Activated CD4-positive, alpha-beta memory T cell treated with anti-CD3 and anti-CD28 coated beads, Interleukin-2, amount 10 ng/mL, durations not matched to agents 7 days and 5 days (primary cell): Measurements from ENCODE around the gene SGCE. TPM values are rescaled to one million over a fixed set of nuclear protein-coding genes. Genes with fewer than 3 reads are reported as not detected.

Source experiments
- CTCF ChIA-PET: fragments of 350-600 bp; sonication (Branson Sonifier 250); formaldehyde crosslinking; loops from one replicate; lab custom pipeline; 2021; ENCODE audit warnings: antibody characterized with exemption, inconsistent platforms; lab: Charles Lee
- POLR2A ChIA-PET: fragments of 350-600 bp; sonication (Branson Sonifier 250); formaldehyde crosslinking; loops from one replicate; lab custom pipeline; 2021; ENCODE audit warnings: antibody characterized with exemption; lab: Charles Lee
- DNase-seq: peaks from one replicate; pipeline ENCODE4 v3.0.0-alpha.2; 2020
- H3K27ac Mint-ChIP-seq: one replicate; pipeline ENCODE4 v1.8.0; 2021; ENCODE audit warnings: mild to moderate bottlenecking, mixed read lengths
- H3K27me3 Mint-ChIP-seq: one replicate; pipeline ENCODE4 v1.8.0; 2021; ENCODE audit warnings: mixed read lengths
- H3K36me3 Mint-ChIP-seq: one replicate; pipeline ENCODE4 v1.8.0; 2021; ENCODE audit warnings: low read depth, mixed read lengths
- H3K4me1 Mint-ChIP-seq: one replicate; pipeline ENCODE4 v1.8.0; 2021; ENCODE audit warnings: mixed read lengths
- H3K4me3 Mint-ChIP-seq: one replicate; pipeline ENCODE4 v1.8.0; 2021; ENCODE audit warnings: mild to moderate bottlenecking, mixed read lengths
- H3K9me3 Mint-ChIP-seq: one replicate; pipeline ENCODE4 v1.8.0; 2021; ENCODE audit warnings: mixed read lengths
- total RNA-seq, 2 experiments: library from RNA; stranded (reverse); gene quantifications; one replicate each; pipeline ENCODE4 v1.2.3, GENCODE V29; 2021

Gene SGCE
- total RNA-seq, 2 experiments from 2014 or later = 0.90 to 0.93 TPM

GRCh38 chr7:94602181-94602580, 53.8 kb downstream of the SGCE start:
- Mint-ChIP-seq H3K4me3 (no peak overlapping the region), H3K27me3 (peaks cover 2% of the 10 kb centered on the region), H3K36me3 (no peaks in the 10 kb centered on the region), H3K27ac (no peak overlapping the region), H3K4me1 (no peaks in the 10 kb centered on the region), H3K9me3 (no peaks in the 10 kb centered on the region)
- DNase-seq = no peak
- CTCF ChIA-PET = no interaction called here
- POLR2A ChIA-PET = no interaction called here

DNA sequence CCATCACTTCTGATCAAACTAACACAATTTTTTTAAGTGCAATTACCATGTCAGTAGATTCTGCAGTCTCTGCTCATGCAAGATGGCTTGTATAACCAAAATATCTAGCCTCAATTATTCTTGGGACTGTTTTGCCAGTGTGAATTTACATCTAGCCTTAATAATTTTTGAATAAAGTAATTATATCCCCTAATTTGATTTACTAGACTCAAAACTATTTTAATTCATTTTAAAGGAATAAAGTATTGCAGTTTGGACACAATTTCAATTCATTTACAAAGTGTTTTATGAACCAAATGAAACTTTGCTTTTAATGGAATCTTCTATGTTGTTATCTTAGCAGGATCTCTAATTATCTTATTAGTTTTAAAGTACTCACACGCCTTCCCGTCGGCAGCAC, 55.7 kb downstream of the SGCE start:
- Mint-ChIP-seq H3K4me3 (no peak overlapping the region), H3K36me3 (no peaks in the 10 kb centered on the region), H3K27me3 (no peaks in the 10 kb centered on the region), H3K4me1 (no peaks in the 10 kb centered on the region), H3K27ac (no peak overlapping the region), H3K9me3 (no peaks in the 10 kb centered on the region)
- no peak for DNase-seq
- ChIA-PET CTCF (no interaction called here), POLR2A (no interaction called here)

- ChIA-PET POLR2A (no interaction called here), CTCF (no interaction called here)
- H3K27ac Mint-ChIP-seq = no peak overlapping the region
- no peak for DNase-seq
- H3K36me3 Mint-ChIP-seq = no peaks in the 10 kb centered on the region
- no peak overlapping the region for H3K4me3 Mint-ChIP-seq
- no peaks in the 10 kb centered on the region for H3K9me3 Mint-ChIP-seq
- H3K4me1 Mint-ChIP-seq = no peaks in the 10 kb centered on the region
- H3K27me3 Mint-ChIP-seq = no peaks in the 10 kb centered on the region
Observed at GRCh38 chr7:94595717-94596116, 60.2 kb downstream of the SGCE start.

DNA sequence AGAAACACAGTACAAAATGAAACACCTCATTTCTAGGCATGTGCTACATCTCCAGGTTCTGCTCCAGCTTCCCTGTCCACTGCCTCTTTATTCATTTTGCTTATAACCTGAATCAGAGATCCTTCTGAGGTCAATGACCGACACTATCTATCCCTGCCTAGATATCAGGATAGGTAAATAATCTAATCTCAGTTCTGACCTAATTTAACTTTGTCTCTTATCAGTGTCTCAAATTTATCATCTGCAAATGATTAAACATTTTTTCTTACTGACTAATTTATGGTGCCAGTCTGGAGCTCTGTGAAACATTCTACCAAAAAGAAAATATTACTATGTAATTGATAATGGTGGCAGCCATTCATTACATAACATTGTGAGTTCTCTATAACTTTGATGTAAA, 61.1 kb downstream of the SGCE start:
- no peak for DNase-seq
- Mint-ChIP-seq H3K36me3 (no peaks in the 10 kb centered on the region), H3K4me1 (no peaks in the 10 kb centered on the region), H3K27me3 (no peaks in the 10 kb centered on the region), H3K4me3 (no peak overlapping the region), H3K27ac (no peak overlapping the region), H3K9me3 (no peaks in the 10 kb centered on the region)
- POLR2A ChIA-PET = no interaction called here
- CTCF ChIA-PET = interaction anchor here (1.0 kb wide), 1 partner anchor 9 kb away, joined by 3 read pairs; no protein-coding TSS in a partner anchor

DNA sequence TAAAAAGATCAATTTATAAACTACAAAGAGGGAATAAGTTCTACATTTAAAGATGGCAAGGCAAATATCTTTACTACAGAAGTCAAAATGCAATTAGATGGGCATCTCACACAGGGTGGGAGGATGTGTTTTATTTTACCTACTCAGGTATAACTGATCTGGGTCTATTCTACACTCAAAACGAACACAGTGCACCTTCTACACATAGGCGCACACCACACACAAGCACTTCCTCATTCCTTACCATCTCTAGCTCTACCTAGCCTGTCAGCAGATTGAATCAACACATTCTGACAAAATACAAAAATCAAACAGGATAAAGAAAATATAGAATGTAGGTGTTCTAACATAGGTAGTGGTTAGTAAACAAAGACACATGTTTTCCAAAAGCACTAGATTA, 64.8 kb downstream of the SGCE start:
- POLR2A ChIA-PET = no interaction called here
- H3K9me3 Mint-ChIP-seq = no peaks in the 10 kb centered on the region
- H3K27ac Mint-ChIP-seq = no peak overlapping the region
- no peak for DNase-seq
- H3K4me3 Mint-ChIP-seq = no peak overlapping the region
- no peaks in the 10 kb centered on the region for H3K4me1 Mint-ChIP-seq
- CTCF ChIA-PET = no interaction called here
- H3K27me3 Mint-ChIP-seq = no peaks in the 10 kb centered on the region
- no peaks in the 10 kb centered on the region for H3K36me3 Mint-ChIP-seq

- Mint-ChIP-seq H3K27ac (no peak overlapping the region), H3K4me1 (no peaks in the 10 kb centered on the region), H3K4me3 (no peak overlapping the region), H3K27me3 (no peaks in the 10 kb centered on the region), H3K9me3 (no peaks in the 10 kb centered on the region), H3K36me3 (no peaks in the 10 kb centered on the region)
- ChIA-PET POLR2A (no interaction called here), CTCF (no interaction called here)
- DNase-seq = no peak
Observed at GRCh38 chr7:94590526-94591162, 65.3 kb downstream of the SGCE start.

GRCh38 chr7:94588075-94588474, 67.9 kb downstream of the SGCE start:
- DNase-seq = no peak
- Mint-ChIP-seq H3K4me1 (no peaks in the 10 kb centered on the region), H3K4me3 (no peak overlapping the region), H3K36me3 (no peaks in the 10 kb centered on the region), H3K27ac (no peak overlapping the region), H3K9me3 (no peaks in the 10 kb centered on the region), H3K27me3 (no peaks in the 10 kb centered on the region)
- POLR2A ChIA-PET = no interaction called here
- CTCF ChIA-PET = no interaction called here

- no peaks in the 10 kb centered on the region for H3K9me3 Mint-ChIP-seq
- H3K4me3 Mint-ChIP-seq = no peak overlapping the region
- H3K36me3 Mint-ChIP-seq = peaks cover 3% of the 10 kb centered on the region
- CTCF ChIA-PET = no interaction called here
- H3K4me1 Mint-ChIP-seq = no peaks in the 10 kb centered on the region
- no peak overlapping the region for H3K27ac Mint-ChIP-seq
- DNase-seq = no peak
- POLR2A ChIA-PET = no interaction called here
- no peaks in the 10 kb centered on the region for H3K27me3 Mint-ChIP-seq
Observed at GRCh38 chr7:94584113-94584512, 71.8 kb downstream of the SGCE start.

- Mint-ChIP-seq H3K27ac (no peak overlapping the region), H3K36me3 (peaks cover 15% of the 10 kb centered on the region), H3K4me1 (no peaks in the 10 kb centered on the region), H3K9me3 (peaks cover 9% of the 10 kb centered on the region), H3K4me3 (no peak overlapping the region), H3K27me3 (no peaks in the 10 kb centered on the region)
- no peak for DNase-seq
- ChIA-PET POLR2A (no interaction called here), CTCF (no interaction called here)
Observed at GRCh38 chr7:94580601-94581000, 75.3 kb downstream of the SGCE start.

- ChIA-PET CTCF (no interaction called here), POLR2A (no interaction called here)
- Mint-ChIP-seq H3K4me1 (no peaks in the 10 kb centered on the region), H3K36me3 (peaks cover 23% of the 10 kb centered on the region), H3K9me3 (peaks cover 17% of the 10 kb centered on the region), H3K27ac (no peak overlapping the region), H3K27me3 (no peaks in the 10 kb centered on the region), H3K4me3 (no peak overlapping the region)
- DNase-seq = no peak
Observed at GRCh38 chr7:94579470-94579869, 76.5 kb downstream of the SGCE start.

GRCh38 chr7:94578614-94579013, 77.3 kb downstream of the SGCE start:
- POLR2A ChIA-PET = no interaction called here
- no peak overlapping the region for H3K4me3 Mint-ChIP-seq
- H3K27ac Mint-ChIP-seq = no peak overlapping the region
- no peaks in the 10 kb centered on the region for H3K27me3 Mint-ChIP-seq
- CTCF ChIA-PET = no interaction called here
- peaks cover 17% of the 10 kb centered on the region for H3K9me3 Mint-ChIP-seq
- H3K4me1 Mint-ChIP-seq = no peaks in the 10 kb centered on the region
- DNase-seq = no peak
- peaks cover 32% of the 10 kb centered on the region for H3K36me3 Mint-ChIP-seq

- no peak overlapping the region for H3K27ac Mint-ChIP-seq
- H3K9me3 Mint-ChIP-seq = peaks cover 20% of the 10 kb centered on the region
- POLR2A ChIA-PET = no interaction called here
- DNase-seq = no peak
- CTCF ChIA-PET = no interaction called here
- H3K27me3 Mint-ChIP-seq = no peaks in the 10 kb centered on the region
- H3K36me3 Mint-ChIP-seq = peaks cover 32% of the 10 kb centered on the region
- no peaks in the 10 kb centered on the region for H3K4me1 Mint-ChIP-seq
- no peak overlapping the region for H3K4me3 Mint-ChIP-seq
Observed at GRCh38 chr7:94577357-94577756, 78.6 kb downstream of the SGCE start.

DNA sequence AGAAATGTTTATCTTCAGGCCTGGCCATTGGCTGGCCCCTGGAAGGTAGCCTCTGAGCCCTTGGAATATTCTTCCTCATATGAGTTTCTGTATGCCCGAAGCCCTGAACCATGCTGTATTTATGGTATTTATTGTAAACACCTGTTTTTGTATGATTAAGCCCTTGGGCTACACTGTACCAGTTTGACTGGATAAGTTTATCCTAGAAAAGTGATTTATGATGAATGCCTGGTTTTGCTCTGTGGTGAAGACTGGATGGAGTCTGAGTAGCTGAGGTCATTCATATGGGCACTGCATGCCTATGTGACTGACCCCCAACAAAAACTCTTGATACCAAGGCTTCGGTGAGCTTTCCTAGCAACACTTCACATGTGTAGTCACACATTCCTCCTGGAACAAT, 79.6 kb downstream of the SGCE start:
- ChIA-PET POLR2A (no interaction called here), CTCF (no interaction called here)
- Mint-ChIP-seq H3K9me3 (peaks cover 22% of the 10 kb centered on the region), H3K4me1 (no peaks in the 10 kb centered on the region), H3K4me3 (no peak overlapping the region), H3K36me3 (peaks cover 34% of the 10 kb centered on the region), H3K27ac (no peak overlapping the region), H3K27me3 (no peaks in the 10 kb centered on the region)
- DNase-seq = no peak

DNA sequence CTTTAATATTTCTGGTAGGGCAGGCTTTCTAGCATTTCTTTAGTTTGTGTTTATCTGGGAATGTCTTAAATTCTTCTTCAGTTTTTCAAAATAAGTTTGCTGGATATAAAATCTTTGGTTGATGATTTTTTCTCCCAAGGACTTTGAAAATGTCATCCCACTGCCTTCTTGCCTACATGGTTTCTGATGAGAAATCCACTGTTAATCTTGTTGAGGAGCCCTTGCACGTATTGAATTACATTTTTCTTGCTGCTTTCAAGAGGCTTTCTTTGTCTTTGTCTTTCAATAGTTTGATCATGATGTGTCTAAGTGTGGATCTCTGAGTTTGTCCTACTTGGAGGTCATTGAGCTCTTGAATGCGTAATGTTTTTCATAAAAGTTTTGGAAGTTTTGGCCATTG, 80.3 kb downstream of the SGCE start:
- no peak for DNase-seq
- H3K27me3 Mint-ChIP-seq = no peaks in the 10 kb centered on the region
- CTCF ChIA-PET = no interaction called here
- no peak overlapping the region for H3K4me3 Mint-ChIP-seq
- peaks cover 36% of the 10 kb centered on the region for H3K36me3 Mint-ChIP-seq
- POLR2A ChIA-PET = no interaction called here
- H3K9me3 Mint-ChIP-seq = peaks cover 22% of the 10 kb centered on the region
- H3K27ac Mint-ChIP-seq = no peak overlapping the region
- no peaks in the 10 kb centered on the region for H3K4me1 Mint-ChIP-seq
